GM19395 (cell line): Measurements from ENCODE around the gene CDK6.

Source experiments
- ATAC-seq: cut with Tn5 transposase; IDR thresholded peaks from one replicate; pipeline ENCODE4 v1.9.1; 2021; ENCODE audit warnings: mild to moderate bottlenecking, moderate library complexity; ENCODE audit not compliant: unreplicated experiment

The CDK6 gene

GRCh38 chr7:92797284-92797683 lies 39.1 kb downstream of the CDK6 start:
- ATAC-seq: no peak

DNA sequence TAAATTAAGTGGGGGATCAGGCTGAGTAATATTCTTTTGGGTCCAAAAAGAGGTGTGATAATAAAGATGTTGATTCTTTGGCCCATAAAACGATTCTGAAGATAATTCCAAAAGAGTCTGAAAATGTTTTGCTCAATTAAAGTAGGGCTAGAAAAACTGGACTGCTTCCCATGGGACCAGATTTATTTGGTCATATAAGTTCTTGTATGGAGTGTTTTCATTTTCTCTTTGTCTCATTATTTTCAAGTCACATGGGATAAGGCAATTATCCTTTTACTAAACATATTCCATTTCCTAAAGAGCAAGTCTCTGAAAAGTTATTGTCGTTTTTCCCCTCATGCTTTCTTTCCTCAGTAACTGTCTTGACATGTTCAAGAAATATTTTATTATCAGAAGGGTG lies 41.5 kb downstream of the CDK6 start:
- ATAC-seq: no peak

DNA sequence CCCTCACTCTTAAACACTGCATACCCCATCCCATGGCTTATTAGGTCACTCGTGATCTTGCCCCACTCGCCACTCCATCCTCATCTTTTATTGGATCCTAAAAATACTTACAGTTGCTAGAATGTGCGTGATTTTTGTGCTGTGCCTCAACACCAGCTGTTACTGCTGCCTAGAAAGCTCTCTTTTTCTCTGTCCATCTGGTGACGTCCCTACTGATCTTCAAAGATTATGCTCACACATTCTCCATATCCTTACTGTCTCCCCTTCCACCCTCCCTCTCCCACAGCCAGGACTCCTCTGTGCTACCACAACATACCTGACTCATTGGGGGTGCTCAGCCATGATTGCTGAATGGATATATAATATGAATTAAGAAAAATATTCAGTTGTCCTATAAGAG lies 42.0 kb downstream of the CDK6 start:
- no peak for ATAC-seq

DNA sequence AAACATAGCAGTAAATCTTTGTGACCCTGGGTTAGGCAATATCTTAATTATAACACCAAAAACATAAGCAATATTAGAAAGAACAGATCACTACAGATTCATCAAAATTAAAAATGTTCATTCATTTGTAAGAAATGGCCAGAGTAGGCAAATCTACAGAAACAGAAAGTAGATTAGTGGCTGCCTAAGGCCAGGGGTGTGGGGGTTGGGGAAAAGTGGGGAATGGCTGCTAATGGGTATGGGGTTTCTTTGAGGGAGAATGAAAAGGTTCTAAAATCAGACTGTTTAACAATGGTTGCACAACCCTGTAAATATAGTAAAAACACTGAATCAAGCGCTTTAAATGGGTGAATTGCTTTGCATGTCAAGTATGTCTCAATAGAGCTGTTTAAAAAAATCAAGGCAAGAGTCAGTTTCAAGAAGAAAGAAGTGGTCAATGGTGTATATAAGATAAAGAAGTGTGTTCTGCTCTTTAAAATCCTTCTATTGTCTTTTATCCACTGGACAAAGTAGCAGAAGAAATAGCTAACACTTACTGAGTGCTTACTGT lies 42.6 kb downstream of the CDK6 start:
- ATAC-seq: no peak

- ATAC-seq: no peak
Measured at GRCh38 chr7:92790992-92791391, 45.4 kb downstream of the CDK6 start.

- ATAC-seq: no peak
Measured at GRCh38 chr7:92788559-92789183, 47.7 kb downstream of the CDK6 start.

- no peak for ATAC-seq
Measured at GRCh38 chr7:92785923-92786322, 50.5 kb downstream of the CDK6 start.

GRCh38 chr7:92784935-92785334 lies 51.4 kb downstream of the CDK6 start:
- no peak for ATAC-seq

GRCh38 chr7:92783260-92784201 lies 52.8 kb downstream of the CDK6 start:
- ATAC-seq: no peak

- ATAC-seq: no peak
Measured at GRCh38 chr7:92782855-92783254, 53.5 kb downstream of the CDK6 start.

- no peak for ATAC-seq
Measured at GRCh38 chr7:92782236-92782635, 54.1 kb downstream of the CDK6 start.

- no peak for ATAC-seq
Measured at GRCh38 chr7:92781117-92781720, 55.2 kb downstream of the CDK6 start.

- peak; percentile 71 for ATAC-seq
Measured at GRCh38 chr7:92778972-92779371, 57.4 kb downstream of the CDK6 start.

- ATAC-seq: no peak
Measured at GRCh38 chr7:92777993-92778392, 58.4 kb downstream of the CDK6 start.

DNA sequence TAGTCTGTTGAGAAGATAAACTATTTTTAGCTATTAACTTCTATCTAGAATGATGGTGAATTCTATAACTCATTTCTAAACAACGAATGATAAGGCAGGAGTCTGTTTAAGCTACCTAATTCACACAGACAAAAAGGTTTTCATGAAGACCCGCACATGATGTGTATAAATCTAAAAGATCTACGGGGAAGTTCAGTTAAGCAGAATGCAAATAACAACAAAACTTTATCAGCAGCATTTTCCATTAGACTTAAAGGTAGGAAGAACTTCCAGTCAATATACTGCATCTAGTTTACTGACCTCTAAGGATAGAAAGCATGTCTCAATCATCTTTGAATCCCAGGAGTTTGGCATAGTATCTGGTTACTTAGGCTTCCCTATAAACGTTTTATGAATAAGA lies 62.6 kb downstream of the CDK6 start:
- ATAC-seq: no peak

DNA sequence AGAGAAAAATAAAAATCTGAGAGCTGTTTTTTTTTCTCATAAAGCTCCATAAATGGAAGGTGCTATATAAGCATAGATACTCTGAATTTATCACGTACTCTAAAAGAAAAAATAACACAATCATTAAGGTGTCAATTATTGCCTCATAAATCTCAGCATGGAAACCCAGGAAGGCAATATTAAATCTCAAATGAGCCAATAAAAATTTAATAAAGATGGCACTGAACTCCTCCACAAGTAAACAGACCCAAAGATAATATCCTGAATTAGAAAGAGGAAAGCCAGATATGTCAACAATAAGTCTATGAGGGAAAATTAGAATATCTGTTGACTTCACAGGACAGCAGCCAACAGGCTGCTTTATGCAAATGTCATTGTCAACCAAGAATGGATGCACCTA lies 66.5 kb downstream of the CDK6 start:
- ATAC-seq: no peak

DNA sequence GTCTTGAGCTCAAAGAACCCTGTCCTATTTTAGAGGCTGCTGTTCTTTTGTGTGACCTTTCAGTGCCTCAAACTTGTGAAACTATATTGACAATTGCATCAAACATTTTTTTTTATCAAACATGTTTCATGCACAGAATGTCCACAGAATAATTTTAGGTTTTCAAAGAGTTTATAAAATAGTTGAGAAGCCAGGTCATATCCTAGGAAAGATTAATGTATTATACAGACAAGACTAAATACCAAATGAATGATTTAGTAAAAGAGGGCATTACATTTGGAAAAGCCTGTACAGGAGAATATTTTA lies 67.0 kb downstream of the CDK6 start:
- ATAC-seq: peak; percentile 10

- peak; percentile 89 for ATAC-seq
Measured at GRCh38 chr7:92768501-92769393, 67.6 kb downstream of the CDK6 start.

- ATAC-seq: no peak
Measured at GRCh38 chr7:92767437-92767836, 68.9 kb downstream of the CDK6 start.

GRCh38 chr7:92766461-92767003 lies 69.8 kb downstream of the CDK6 start:
- ATAC-seq: no peak

DNA sequence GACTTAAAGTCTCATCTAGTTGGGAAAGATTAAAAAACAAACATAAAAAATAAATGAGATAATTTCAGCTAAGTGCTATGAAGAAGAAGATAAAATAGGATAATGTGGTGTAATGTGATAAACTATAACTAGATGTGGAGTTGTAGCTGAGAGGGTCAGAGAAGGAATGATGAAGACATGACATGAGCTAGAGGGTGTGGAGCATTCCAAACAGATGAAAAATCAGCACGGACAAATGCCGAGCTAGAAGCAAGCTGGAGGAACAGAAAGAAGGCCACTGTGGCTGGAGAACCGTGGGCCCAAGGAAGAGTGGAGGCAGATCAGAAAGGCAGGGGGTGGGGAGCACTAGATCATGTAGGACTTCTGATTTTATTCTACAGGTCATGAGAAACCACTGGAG lies 70.6 kb downstream of the CDK6 start:
- ATAC-seq: no peak
